GM18505 (cell line): Measurements from ENCODE around the gene ZNF157.
"Not testable (repeated sequence)": the region's sequence is repeated elsewhere in the genome, so short reads cannot be mapped to it uniquely, and the experiment has no call there.

Source experiments
- ATAC-seq: cut with Tn5 transposase; IDR thresholded peaks from one replicate; pipeline ENCODE4 v1.9.1; 2021; ENCODE audit not compliant: unreplicated experiment
- POLR2A ChIP-seq: IDR thresholded peaks from 4 replicates; pipeline ENCODE4 v1.6.1; 2011; ENCODE audit warnings: borderline replicate concordance; ENCODE audit not compliant: insufficient read depth, insufficient read length; ENCODE audit errors: extremely low read depth

Gene ZNF157

GRCh38 chrX:47370278-47370677 lies at the start of gene ZNF157:
ZNF157 (plus strand) TSS chrX:47370578; CDS start chrX:47370669, 91 bp downstream.
- no peak for TF ChIP-seq POLR2A
- no peak for ATAC-seq

- ATAC-seq, result no peak
- no peak for TF ChIP-seq POLR2A
These were observed 49.0 kb upstream of the ZNF157 start for GRCh38 chrX:47321386-47321785.

GRCh38 chrX:47321823-47322371 lies 48.5 kb upstream of the ZNF157 start:
- no peak for TF ChIP-seq POLR2A
- no peak for ATAC-seq

- no peak for ATAC-seq
- TF ChIP-seq POLR2A, result no peak
These were observed 42.5 kb upstream of the ZNF157 start for GRCh38 chrX:47327902-47328301.

- ATAC-seq, result not testable (repeated sequence)
These were observed 37.6 kb upstream of the ZNF157 start for GRCh38 chrX:47332729-47333128.

- no peak for ATAC-seq
- TF ChIP-seq POLR2A, result no peak
These were observed 18.7 kb upstream of the ZNF157 start for GRCh38 chrX:47351706-47352105.

- no peak for ATAC-seq
- no peak for TF ChIP-seq POLR2A
These were observed 11.9 kb upstream of the ZNF157 start for GRCh38 chrX:47358387-47359065.

GRCh38 chrX:47360423-47361179 lies 9.8 kb upstream of the ZNF157 start:
- no peak for ATAC-seq
- no peak for TF ChIP-seq POLR2A

GRCh38 chrX:47361538-47362511 lies 8.6 kb upstream of the ZNF157 start:
- ATAC-seq, result peak; percentile 83

GRCh38 chrX:47366041-47366722 lies 4.2 kb upstream of the ZNF157 start:
- peak; percentile 33 for ATAC-seq
- no peak for TF ChIP-seq POLR2A

More at GRCh38 chrX:47361538-47362511, 8.6 kb upstream of the ZNF157 start:
- TF ChIP-seq POLR2A, result no peak

- no peak for ATAC-seq
- no peak for TF ChIP-seq POLR2A
These were observed 2.8 kb downstream of the ZNF157 start for GRCh38 chrX:47373198-47373597.

- ATAC-seq, result no peak
- TF ChIP-seq POLR2A, result no peak
These were observed 9.9 kb downstream of the ZNF157 start for GRCh38 chrX:47380268-47380667.

GRCh38 chrX:47380837-47381236 lies 10.5 kb downstream of the ZNF157 start:
- not testable (repeated sequence) for ATAC-seq
